Heart left ventricle (tissue), 13 donors: ENCODE measurements around the gene TRIM6.

ENCODE experiments used
- POLR2A ChIP-seq, 2 donors: fragments of 450-650 bp; IDR thresholded peaks; one replicate each; pipeline ENCODE4 v1.6.1; 2017; ENCODE audit warnings: antibody characterized with exemption in 2 of 2, mild to moderate bottlenecking in 2 of 2, moderate library complexity in 2 of 2
- TF ChIP-seq, protein P1 (sequence below), 12 donors: fragments of 200-600 bp; sonication (generic) in 4 of 12; IDR thresholded peaks; one replicate each; pipeline versions ENCODE4 v1.5.0 to v1.8.0; 2018 to 2022; ENCODE audit warnings: antibody characterized with exemption in 12 of 12, mild to moderate bottlenecking in 5 of 12
- donor health status: ischemic (EF 13 %, LVEDD 7.1; RV severe dilation, severe dysfunction).
- donor health status: DM: no; HTN: yes; CAD: no.
- donor health status: DM: no; HTN: no; CAD: no.
- donor health status: ischemic (EF 25% LVEDD 6.9; RV normal size, moderate dysfunction).
- donor health status: ischemic (EF 25% LVEDD 5.7; RV mildly dilated, moderate dysfunction).
- donor health status: ischemic (EF 35%, LVEDD 5.7; RV mildly dilated, moderate dysfunction).
- donor health status: nonischemic (EF 11% LVEDD 7.7; RV severe dilation, severe dysfunction).
- donor health status: DM: yes; HTN: yes; CAD: no.
- donor health status: PGD.
- donor health status: ischemic (EF 29% LVEDD 5.4; RV normal size, mild dysfunction).
- donor health status: nonischemic (EF 23%, LVEDD 6.1; RV moderate dilation, normal function).

GRCh38 chr11:5548440-5548839 is 48.0 kb upstream of the TRIM6 start, which contains the start of gene OR52H1:
- TF ChIP-seq, protein P1, sequence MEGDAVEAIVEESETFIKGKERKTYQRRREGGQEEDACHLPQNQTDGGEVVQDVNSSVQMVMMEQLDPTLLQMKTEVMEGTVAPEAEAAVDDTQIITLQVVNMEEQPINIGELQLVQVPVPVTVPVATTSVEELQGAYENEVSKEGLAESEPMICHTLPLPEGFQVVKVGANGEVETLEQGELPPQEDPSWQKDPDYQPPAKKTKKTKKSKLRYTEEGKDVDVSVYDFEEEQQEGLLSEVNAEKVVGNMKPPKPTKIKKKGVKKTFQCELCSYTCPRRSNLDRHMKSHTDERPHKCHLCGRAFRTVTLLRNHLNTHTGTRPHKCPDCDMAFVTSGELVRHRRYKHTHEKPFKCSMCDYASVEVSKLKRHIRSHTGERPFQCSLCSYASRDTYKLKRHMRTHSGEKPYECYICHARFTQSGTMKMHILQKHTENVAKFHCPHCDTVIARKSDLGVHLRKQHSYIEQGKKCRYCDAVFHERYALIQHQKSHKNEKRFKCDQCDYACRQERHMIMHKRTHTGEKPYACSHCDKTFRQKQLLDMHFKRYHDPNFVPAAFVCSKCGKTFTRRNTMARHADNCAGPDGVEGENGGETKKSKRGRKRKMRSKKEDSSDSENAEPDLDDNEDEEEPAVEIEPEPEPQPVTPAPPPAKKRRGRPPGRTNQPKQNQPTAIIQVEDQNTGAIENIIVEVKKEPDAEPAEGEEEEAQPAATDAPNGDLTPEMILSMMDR (IDR thresholded peaks at IDR 0.05): no peak
- no peak for TF ChIP-seq POLR2A (IDR thresholded peaks at IDR 0.05)
